Hepatocyte (in vitro differentiated cells): Measurements from ENCODE around the gene AKAP10. TPM values are rescaled to one million over a fixed set of nuclear protein-coding genes. Genes with fewer than 3 reads are reported as not detected.

ENCODE experiments used
- DNase-seq: peaks from one replicate; pipeline ENCODE4 v3.0.0-alpha.2; 2016; ENCODE audit warnings: low spot score
- H2AFZ ChIP-seq: fragments of 200-600 bp; sonication (generic); 2 replicates; pipeline ENCODE4 v1.6.0; 2016; ENCODE audit warnings: antibody characterized with exemption, mild to moderate bottlenecking
- H3K27ac ChIP-seq: fragments of 200-600 bp; sonication (generic); 2 replicates; pipeline ENCODE4 v1.5.1; 2016; ENCODE audit warnings: mild to moderate bottlenecking
- H3K27me3 ChIP-seq: fragments of 200-600 bp; sonication (generic); 2 replicates; pipeline ENCODE4 v1.6.1; 2016
- H3K36me3 ChIP-seq: fragments of 200-600 bp; sonication (generic); replicated peaks from 2 replicates; pipeline ENCODE4 v1.5.1; 2016; ENCODE audit warnings: low read depth; ENCODE audit not compliant: insufficient read depth
- H3K4me1 ChIP-seq: fragments of 200-600 bp; sonication (generic); 2 replicates; pipeline ENCODE4 v1.5.1; 2016; ENCODE audit warnings: mild to moderate bottlenecking, moderate library complexity; ENCODE audit not compliant: insufficient read depth
- H3K4me2 ChIP-seq: fragments of 200-600 bp; sonication (generic); 2 replicates; pipeline ENCODE4 v1.6.0; 2016
- H3K4me3 ChIP-seq: fragments of 200-600 bp; sonication (generic); 2 replicates; pipeline ENCODE4 v1.5.1; 2016; ENCODE audit warnings: mild to moderate bottlenecking
- H3K79me2 ChIP-seq: fragments of 200-600 bp; sonication (generic); 2 replicates; pipeline ENCODE4 v1.6.0; 2017; ENCODE audit warnings: mild to moderate bottlenecking
- H3K9me2 ChIP-seq: fragments of 200-600 bp; sonication (generic); replicated peaks from 2 replicates; pipeline ENCODE4 v1.6.0; 2017; ENCODE audit warnings: mild to moderate bottlenecking; ENCODE audit not compliant: insufficient read depth
- H3K9me3 ChIP-seq: fragments of 200-600 bp; sonication (generic); 2 replicates; pipeline ENCODE4 v1.5.1; 2016; ENCODE audit warnings: low read depth, mild to moderate bottlenecking
- H4K20me1 ChIP-seq: fragments of 200-600 bp; sonication (generic); 2 replicates; pipeline ENCODE4 v1.6.0; 2016; ENCODE audit warnings: mild to moderate bottlenecking; ENCODE audit not compliant: insufficient read depth, poor library complexity, severe bottlenecking
- CTCF ChIP-seq: fragments of 200-600 bp; sonication (generic); IDR thresholded peaks from 2 replicates; pipeline ENCODE4 v1.5.1; 2016; ENCODE audit warnings: antibody characterized with exemption, mild to moderate bottlenecking; ENCODE audit not compliant: poor library complexity
- EZH2 ChIP-seq: fragments of 200-600 bp; sonication (generic); IDR thresholded peaks from 2 replicates; pipeline ENCODE4 v1.6.1; 2016; ENCODE audit warnings: antibody characterized with exemption, mild to moderate bottlenecking, borderline replicate concordance
- EZH2phosphoT487 ChIP-seq: fragments of 200-600 bp; sonication (generic); IDR thresholded peaks from one replicate; pipeline ENCODE4 v1.6.1; 2018; ENCODE audit warnings: antibody characterized with exemption, mild to moderate bottlenecking, low read depth, moderate library complexity; ENCODE audit not compliant: unreplicated experiment, severe bottlenecking
- WGBS: methylation state at CpG from one replicate; pipeline ENCODE4 v1.1.6; 2016; ENCODE audit warnings: low lambda C conversion rate; ENCODE audit errors: missing lambda C conversion rate; 5-methylcytosine and 5-hydroxymethylcytosine counted together
- polyA plus RNA-seq: library from polyadenylated mRNA; unstranded; fragments of >200 nt; fragmentation: Nextera tagmentation; extraction: Ambion mirVana; gene quantifications from 2 replicates; pipeline ENCODE4 v1.2.1, GENCODE V29; 2016
- total RNA-seq: library from RNA; depleted of rRNA; stranded (reverse); fragments of >200 nt; gene quantifications from 2 replicates; pipeline ENCODE4 v1.2.3, GENCODE V29; 2014

AKAP10 gene
- total and polyA plus RNA-seq, 2 experiments from 2014 or later, result 17.6 to 19.6 TPM

GRCh38 chr17:20009302-20010098 lies 31.9 kb upstream of the AKAP10 start, which contains the start of gene SPECC1:
Gene SPECC1, plus strand, starts transcription at chr17:20009359. Its CDS starts 87,293 bp downstream, at chr17:20096652.
- Histone ChIP-seq H3K9me3 (no peaks in the 10 kb centered on the region), H3K27ac (no peak within 1 kb of the TSS), H3K4me2 (peak within 1 kb of the TSS; percentile 99), H3K4me3 (peak within 1 kb of the TSS; percentile 89), H3K9me2 (no peaks in the 10 kb centered on the region), H3K27me3 (peaks cover 68% of the 10 kb centered on the region), H3K4me1 (no peaks in the 10 kb centered on the region), H4K20me1 (no peaks in the 10 kb centered on the region), H3K79me2 (no peaks in the 10 kb centered on the region), H3K36me3 (no peaks in the 10 kb centered on the region), H2AFZ (peak within 1 kb of the TSS; percentile 100)
- DNase-seq, result peak; percentile 83
- TF ChIP-seq EZH2, result no peak
- TF ChIP-seq CTCF, result peak; percentile 70
- TF ChIP-seq EZH2phosphoT487, result no peak
- WGBS, result under 1% methylated on average over 36 of the region's 96 CpGs

GRCh38 chr17:20009052-20009301 lies 31.3 kb upstream of the AKAP10 start:
- TF ChIP-seq CTCF, result no peak
- no peak for TF ChIP-seq EZH2
- TF ChIP-seq EZH2phosphoT487, result no peak
- H3K4me3 ChIP-seq, result peak overlapping the region; percentile 89
- H3K36me3 ChIP-seq, result no peaks in the 10 kb centered on the region
- H3K79me2 ChIP-seq, result no peaks in the 10 kb centered on the region
- H3K4me2 ChIP-seq, result peak overlapping the region; percentile 99
- WGBS, result 2% methylated on average over 17 of the region's 18 CpGs
- H3K27ac ChIP-seq, result no peak overlapping the region
- peak overlapping the region; percentile 100 for H2AFZ ChIP-seq
- no peaks in the 10 kb centered on the region for H4K20me1 ChIP-seq
- peaks cover 65% of the 10 kb centered on the region for H3K27me3 ChIP-seq
- DNase-seq, result no peak
- H3K9me2 ChIP-seq, result no peaks in the 10 kb centered on the region
- H3K4me1 ChIP-seq, result no peaks in the 10 kb centered on the region
- H3K9me3 ChIP-seq, result no peaks in the 10 kb centered on the region

GRCh38 chr17:20008242-20009051 lies 30.8 kb upstream of the AKAP10 start:
- Histone ChIP-seq H3K4me3 (peak overlapping the region; percentile 89), H3K27ac (no peak overlapping the region), H3K9me3 (no peaks in the 10 kb centered on the region), H4K20me1 (no peaks in the 10 kb centered on the region), H3K4me2 (peak overlapping the region; percentile 99), H3K9me2 (no peaks in the 10 kb centered on the region), H2AFZ (peak overlapping the region; percentile 100), H3K79me2 (no peaks in the 10 kb centered on the region), H3K36me3 (no peaks in the 10 kb centered on the region), H3K4me1 (no peaks in the 10 kb centered on the region), H3K27me3 (peaks cover 59% of the 10 kb centered on the region)
- TF ChIP-seq CTCF, result no peak
- no peak for TF ChIP-seq EZH2
- TF ChIP-seq EZH2phosphoT487, result no peak
- peak; percentile 42 for DNase-seq
- WGBS, result 39% methylated on average over 30 of the region's 35 CpGs
